C4-2B (cell line): Measurements from ENCODE around the gene TUBA8.

ENCODE experiments used
- ZFX ChIP-seq: fragments of 450-650 bp; IDR thresholded peaks from 2 replicates; pipeline ENCODE4 v1.6.1; 2017
- TF ChIP-seq, protein P1 (sequence below): fragments of 450-650 bp; conservative IDR thresholded peaks from 2 replicates; pipeline ENCODE4 v1.5.1; 2017; ENCODE audit warnings: mild to moderate bottlenecking

- TF ChIP-seq, protein P1, sequence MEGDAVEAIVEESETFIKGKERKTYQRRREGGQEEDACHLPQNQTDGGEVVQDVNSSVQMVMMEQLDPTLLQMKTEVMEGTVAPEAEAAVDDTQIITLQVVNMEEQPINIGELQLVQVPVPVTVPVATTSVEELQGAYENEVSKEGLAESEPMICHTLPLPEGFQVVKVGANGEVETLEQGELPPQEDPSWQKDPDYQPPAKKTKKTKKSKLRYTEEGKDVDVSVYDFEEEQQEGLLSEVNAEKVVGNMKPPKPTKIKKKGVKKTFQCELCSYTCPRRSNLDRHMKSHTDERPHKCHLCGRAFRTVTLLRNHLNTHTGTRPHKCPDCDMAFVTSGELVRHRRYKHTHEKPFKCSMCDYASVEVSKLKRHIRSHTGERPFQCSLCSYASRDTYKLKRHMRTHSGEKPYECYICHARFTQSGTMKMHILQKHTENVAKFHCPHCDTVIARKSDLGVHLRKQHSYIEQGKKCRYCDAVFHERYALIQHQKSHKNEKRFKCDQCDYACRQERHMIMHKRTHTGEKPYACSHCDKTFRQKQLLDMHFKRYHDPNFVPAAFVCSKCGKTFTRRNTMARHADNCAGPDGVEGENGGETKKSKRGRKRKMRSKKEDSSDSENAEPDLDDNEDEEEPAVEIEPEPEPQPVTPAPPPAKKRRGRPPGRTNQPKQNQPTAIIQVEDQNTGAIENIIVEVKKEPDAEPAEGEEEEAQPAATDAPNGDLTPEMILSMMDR, result no peak
- no peak for TF ChIP-seq ZFX
These were observed 25.4 kb upstream of the TUBA8 start for GRCh38 chr22:18085188-18085587.
